Adrenal gland (tissue), 12 donors: Measurements from ENCODE around the gene KBTBD12. TPM values are rescaled to one million over a fixed set of nuclear protein-coding genes. Genes with fewer than 3 reads are reported as not detected.

Experiments
- DNase-seq, 7 donors: peaks; one replicate each; pipeline ENCODE4 v3.0.0-alpha.2; 2019 to 2020
- H3K27ac ChIP-seq, 5 donors: fragments of 200-600 bp; sonication (generic) in 4 of 5; 1 replicate in 3 of 5; 2 replicates in 2 of 5; pipeline versions ENCODE4 v1.5.1 to v1.8.0; 2016 to 2020; ENCODE audit warnings: mild to moderate bottlenecking in 1 of 5
- H3K27me3 ChIP-seq: fragments of 200-600 bp; 2 replicates; pipeline ENCODE4 v1.8.0; 2021
- H3K36me3 ChIP-seq, 2 donors: fragments of 200-600 bp; replicated peaks in 1 of 2; 1 replicate in 1 of 2; 2 replicates in 1 of 2; pipeline versions ENCODE4 v1.5.1 to v1.8.0; 2018 to 2022
- H3K4me1 ChIP-seq, 2 donors: fragments of 200-600 bp; replicated peaks in 1 of 2; 1 replicate in 1 of 2; 2 replicates in 1 of 2; pipeline versions ENCODE4 v1.5.1 to v1.8.0; 2018 to 2021
- H3K4me3 ChIP-seq, 4 donors: fragments of 200-600 bp; sonication (generic) in 3 of 4; one replicate each; pipeline ENCODE4 v1.5.1; 2016 to 2018
- H3K9me3 ChIP-seq, 3 donors: fragments of 200-600 bp; sonication (generic) in 1 of 3; replicated peaks in 1 of 3; 1 replicate in 2 of 3; 2 replicates in 1 of 3; pipeline versions ENCODE4 v1.5.1 to v1.8.0; 2016 to 2021
- CTCF ChIP-seq, 6 experiments: fragments of 450-650 bp in 4 of 6; fragments of 200-600 bp in 2 of 6; sonication (generic) in 1 of 6; IDR thresholded peaks; 1 replicate in 5 of 6; 2 replicates in 1 of 6; pipeline versions ENCODE4 v1.5.1 to v1.8.0; 2016 to 2021; ENCODE audit warnings: antibody characterized with exemption in 6 of 6, mild to moderate bottlenecking in 2 of 6, moderate library complexity in 1 of 6
- POLR2A ChIP-seq, 2 donors: fragments of 450-650 bp; IDR thresholded peaks; one replicate each; pipeline ENCODE4 v1.6.1; 2017; ENCODE audit warnings: antibody characterized with exemption in 2 of 2, mild to moderate bottlenecking in 2 of 2, moderate library complexity in 1 of 2
- WGBS, 4 donors: extraction: QIAGEN DNeasy Blood & Tissue Kit in 2 of 4; methylation state at CpG; one replicate each; pipeline versions ENCODE4 v1.1.5 to v1.1.7; 2013 to 2017; 5-methylcytosine and 5-hydroxymethylcytosine counted together
- intact Hi-C, 2 donors: fragments of 100-400 bp; cut with DNase I; formaldehyde crosslinking; loops; one replicate each; pipeline versions ENCODE4 v1.14.1 to v1.15.0; 2022 to 2023
- polyA plus RNA-seq, 3 donors: library from polyadenylated mRNA; stranded (reverse); fragments of 200-250 nt in 2 of 3; fragments of 350-450 nt in 1 of 3; fragmentation: Illumina TruSeq in 1 of 3; extraction: RNeasy Lipid Tissue Mini Kit (QIAGEN cat#74804) in 1 of 3; gene quantifications; one replicate each; pipeline ENCODE4 v1.2.3, GENCODE V29; 2013 to 2014
- total RNA-seq, 9 donors: library from RNA; depleted of rRNA in 4 of 9; stranded (reverse); fragments of >200 nt in 4 of 9; fragments of 120-200 nt in 1 of 9; fragmentation: NEBNext Ultra II Directional in 1 of 9; extraction: Animal tissue kit (Norgen Biotek cat#: 25700) in 1 of 9; gene quantifications; one replicate each; pipeline versions ENCODE4 v1.1.0 to v1.2.4, GENCODE V29; 2013 to 2023
- donor health status: healthy with polysubstance abuse.
- donor health status: Bipolar disorder and iron deficiency.
- donor health status: DM: yes; HTN: yes; CAD: no.
- donor health status: DM: no; HTN: no; CAD: no.
- donor health status: DM: no; HTN: no; CAD: no.
- donor health status: DM: yes; HTN: yes; CAD: no.

Gene KBTBD12
- total and polyA plus RNA-seq, 12 donors = 0.07 to 0.95 (median 0.42) TPM

GRCh38 chr3:127987309-127987995 is 72.4 kb downstream of the KBTBD12 start:
- H3K36me3 ChIP-seq = no peaks in the 10 kb centered on the region
- H3K9me3 ChIP-seq = no peaks in the 10 kb centered on the region
- H3K4me3 ChIP-seq = no peak overlapping the region
- no peaks in the 10 kb centered on the region for H3K27me3 ChIP-seq
- 75 to 84% (median 81%) methylated on average over 5 to 7 of the region's 7 CpGs for WGBS, 4 donors
- H3K4me1 ChIP-seq = no peaks in the 10 kb centered on the region
- no peak for DNase-seq
- TF ChIP-seq POLR2A (IDR thresholded peaks at IDR 0.05) = no peak
- no peak for TF ChIP-seq CTCF (IDR thresholded peaks at IDR 0.05)
- H3K27ac ChIP-seq = no peak overlapping the region
- intact Hi-C loops = no loop called here

- 67 to 78% (median 73%) methylated on average over 11 of the region's 11 CpGs for WGBS, 4 donors
- H3K9me3 ChIP-seq = no peaks in the 10 kb centered on the region
- H3K4me3 ChIP-seq = no peak overlapping the region
- no peak for DNase-seq
- no peaks in the 10 kb centered on the region for H3K36me3 ChIP-seq
- intact Hi-C loops = no loop called here
- no peaks in the 10 kb centered on the region for H3K27me3 ChIP-seq
- H3K4me1 ChIP-seq = no peaks in the 10 kb centered on the region
- no peak overlapping the region for H3K27ac ChIP-seq
- TF ChIP-seq CTCF (IDR thresholded peaks at IDR 0.05) (no peak), POLR2A (IDR thresholded peaks at IDR 0.05) (no peak)
Observed at GRCh38 chr3:127988770-127989557, 73.9 kb downstream of the KBTBD12 start.

- no peaks in the 10 kb centered on the region for H3K36me3 ChIP-seq
- TF ChIP-seq CTCF (IDR thresholded peaks at IDR 0.05) = no peak
- no peak for TF ChIP-seq POLR2A (IDR thresholded peaks at IDR 0.05)
- no peak overlapping the region for H3K4me3 ChIP-seq
- intact Hi-C loops = no loop called here
- no peaks in the 10 kb centered on the region for H3K4me1 ChIP-seq
- H3K27me3 ChIP-seq = no peaks in the 10 kb centered on the region
- WGBS, 4 donors = 69 to 75% (median 70%) methylated on average over 14 to 17 of the region's 17 CpGs
- no peaks in the 10 kb centered on the region for H3K9me3 ChIP-seq
- no peak overlapping the region for H3K27ac ChIP-seq
- no peak for DNase-seq
Observed at GRCh38 chr3:127990051-127990450, 75.0 kb downstream of the KBTBD12 start.

- 46 to 56% (median 49%) methylated on average over 6 to 11 of the region's 11 CpGs for WGBS, 4 donors
- TF ChIP-seq CTCF (IDR thresholded peaks at IDR 0.05) (no peak), POLR2A (IDR thresholded peaks at IDR 0.05) (no peak)
- Histone ChIP-seq H3K4me1 (no peaks in the 10 kb centered on the region), H3K9me3 (no peaks in the 10 kb centered on the region), H3K36me3 (no peaks in the 10 kb centered on the region), H3K27ac (no peak overlapping the region), H3K27me3 (no peaks in the 10 kb centered on the region), H3K4me3 (no peak overlapping the region)
- DNase-seq = peak in 5 of 7 donors; percentile 34 to 59 (median 42)
- intact Hi-C loops = no loop called here
Observed at GRCh38 chr3:127990461-127990860, 75.4 kb downstream of the KBTBD12 start.
